WERI-Rb-1 (cell line): ENCODE results near the gene CELF2.

Source experiments
- DNase-seq: peaks from one replicate; pipeline ENCODE4 v3.0.0-alpha.2; 2020
- H3K27ac ChIP-seq: fragments of 250-450 bp; sonication (Bioruptor Pico); 2 replicates; pipeline ENCODE4 v1.5.1; 2020; ENCODE audit warnings: mild to moderate bottlenecking, moderate library complexity
- H3K27me3 ChIP-seq: fragments of 250-450 bp; sonication (Bioruptor Pico); 2 replicates; pipeline ENCODE4 v1.5.1; 2021; ENCODE audit warnings: mild to moderate bottlenecking, low read depth, moderate library complexity; ENCODE audit not compliant: insufficient read depth, severe bottlenecking
- H3K36me3 ChIP-seq: fragments of 250-450 bp; sonication (Bioruptor Pico); 2 replicates; pipeline ENCODE4 v1.5.1; 2020; ENCODE audit warnings: mild to moderate bottlenecking, moderate library complexity
- H3K4me3 ChIP-seq: 2 replicates; pipeline ENCODE4 v1.5.1; 2011; ENCODE audit warnings: low read depth, mild to moderate bottlenecking, control low read depth, low read length
- H3K9me3 ChIP-seq: fragments of 250-450 bp; sonication (Bioruptor Pico); 2 replicates; pipeline ENCODE4 v1.5.1; 2021; ENCODE audit warnings: mild to moderate bottlenecking, moderate library complexity; ENCODE audit not compliant: severe bottlenecking
- TF ChIP-seq, protein P1 (sequence below): IDR thresholded peaks from 2 replicates; pipeline ENCODE4 v1.5.1; 2011; ENCODE audit warnings: low read depth, mild to moderate bottlenecking, control low read depth, inconsistent platforms, low read length

Gene CELF2

GRCh38 chr10:11019724-11020547, 2.3 kb downstream of the CELF2 start:
- Histone ChIP-seq H3K9me3 (no peaks in the 10 kb centered on the region), H3K27me3 (no peaks in the 10 kb centered on the region), H3K27ac (no peak overlapping the region), H3K36me3 (no peaks in the 10 kb centered on the region), H3K4me3 (no peak overlapping the region)
- TF ChIP-seq, protein P1, sequence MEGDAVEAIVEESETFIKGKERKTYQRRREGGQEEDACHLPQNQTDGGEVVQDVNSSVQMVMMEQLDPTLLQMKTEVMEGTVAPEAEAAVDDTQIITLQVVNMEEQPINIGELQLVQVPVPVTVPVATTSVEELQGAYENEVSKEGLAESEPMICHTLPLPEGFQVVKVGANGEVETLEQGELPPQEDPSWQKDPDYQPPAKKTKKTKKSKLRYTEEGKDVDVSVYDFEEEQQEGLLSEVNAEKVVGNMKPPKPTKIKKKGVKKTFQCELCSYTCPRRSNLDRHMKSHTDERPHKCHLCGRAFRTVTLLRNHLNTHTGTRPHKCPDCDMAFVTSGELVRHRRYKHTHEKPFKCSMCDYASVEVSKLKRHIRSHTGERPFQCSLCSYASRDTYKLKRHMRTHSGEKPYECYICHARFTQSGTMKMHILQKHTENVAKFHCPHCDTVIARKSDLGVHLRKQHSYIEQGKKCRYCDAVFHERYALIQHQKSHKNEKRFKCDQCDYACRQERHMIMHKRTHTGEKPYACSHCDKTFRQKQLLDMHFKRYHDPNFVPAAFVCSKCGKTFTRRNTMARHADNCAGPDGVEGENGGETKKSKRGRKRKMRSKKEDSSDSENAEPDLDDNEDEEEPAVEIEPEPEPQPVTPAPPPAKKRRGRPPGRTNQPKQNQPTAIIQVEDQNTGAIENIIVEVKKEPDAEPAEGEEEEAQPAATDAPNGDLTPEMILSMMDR: no peak
- DNase-seq: no peak

- TF ChIP-seq, protein P1: no peak
- H3K27me3 ChIP-seq: no peaks in the 10 kb centered on the region
Observed at GRCh38 chr10:11020548-11020942, 2.9 kb downstream of the CELF2 start.

GRCh38 chr10:11022213-11022612, 4.5 kb downstream of the CELF2 start:
- H3K27ac ChIP-seq: no peak overlapping the region
- no peaks in the 10 kb centered on the region for H3K36me3 ChIP-seq
- H3K27me3 ChIP-seq: no peaks in the 10 kb centered on the region
- H3K4me3 ChIP-seq: no peak overlapping the region
- TF ChIP-seq, protein P1: no peak
- no peaks in the 10 kb centered on the region for H3K9me3 ChIP-seq
- DNase-seq: no peak

More at GRCh38 chr10:11020548-11020942, 2.9 kb downstream of the CELF2 start:
- Histone ChIP-seq H3K36me3 (no peaks in the 10 kb centered on the region), H3K4me3 (no peak overlapping the region), H3K27ac (no peak overlapping the region), H3K9me3 (no peaks in the 10 kb centered on the region)
- DNase-seq: no peak

- Histone ChIP-seq H3K36me3 (no peaks in the 10 kb centered on the region), H3K27me3 (no peaks in the 10 kb centered on the region), H3K9me3 (no peaks in the 10 kb centered on the region), H3K4me3 (no peak overlapping the region), H3K27ac (no peak overlapping the region)
- no peak for DNase-seq
- TF ChIP-seq, protein P1: no peak
Observed at GRCh38 chr10:11023009-11023953, 5.6 kb downstream of the CELF2 start.

- no peaks in the 10 kb centered on the region for H3K9me3 ChIP-seq
- no peak for DNase-seq
- no peaks in the 10 kb centered on the region for H3K27me3 ChIP-seq
- no peak overlapping the region for H3K4me3 ChIP-seq
- TF ChIP-seq, protein P1: no peak
- H3K27ac ChIP-seq: no peak overlapping the region
- no peaks in the 10 kb centered on the region for H3K36me3 ChIP-seq
Observed at GRCh38 chr10:11024596-11024995, 6.9 kb downstream of the CELF2 start.
